GM10266 (cell line): ENCODE results near the gene ABCA1.

ENCODE experiments used
- DNase-seq: peaks from one replicate; pipeline ENCODE4 v3.0.0; 2012; ENCODE audit errors: extremely low spot score
- CTCF ChIP-seq: IDR thresholded peaks from 2 replicates; pipeline ENCODE4 v1.5.1; 2012; ENCODE audit warnings: mild to moderate bottlenecking, low read depth; ENCODE audit not compliant: control insufficient read depth, insufficient read depth; ENCODE audit errors: missing control alignments

ABCA1 gene

GRCh38 chr9:104970271-104970987, 42.5 kb upstream of the ABCA1 start:
- no peak for TF ChIP-seq CTCF
- DNase-seq: no peak

- DNase-seq: no peak
- no peak for TF ChIP-seq CTCF
These were observed 41.2 kb upstream of the ABCA1 start for GRCh38 chr9:104969116-104969515.

- peak; percentile 79 for DNase-seq
- no peak for TF ChIP-seq CTCF
These were observed 40.3 kb upstream of the ABCA1 start for GRCh38 chr9:104968025-104968982.

GRCh38 chr9:104963076-104963475, 35.1 kb upstream of the ABCA1 start:
- no peak for DNase-seq
- no peak for TF ChIP-seq CTCF

GRCh38 chr9:104961701-104962359, 33.9 kb upstream of the ABCA1 start:
- TF ChIP-seq CTCF: no peak

GRCh38 chr9:104961238-104961637, 33.3 kb upstream of the ABCA1 start:
- no peak for TF ChIP-seq CTCF

More at GRCh38 chr9:104961701-104962359, 33.9 kb upstream of the ABCA1 start:
- no peak for DNase-seq

More at GRCh38 chr9:104961238-104961637, 33.3 kb upstream of the ABCA1 start:
- no peak for DNase-seq
